RWPE1 (cell line): Measurements from ENCODE around the gene ARHGEF28.

Experiments used
- CTCF ChIA-PET: fragments of 350-600 bp; sonication (Branson Sonifier 250); formaldehyde crosslinking; extraction: SDS; loops from one replicate; lab custom pipeline; 2021; lab: Yijun Ruan, JAX
- POLR2A ChIA-PET: fragments of 400-600 bp; formaldehyde crosslinking; extraction: SDS; loops from one replicate; lab custom pipeline; 2020; ENCODE audit warnings: antibody characterized with exemption; ENCODE audit not compliant: low non-redundant PET; lab: Yijun Ruan, JAX
- DNase-seq: peaks from one replicate; pipeline ENCODE4 v3.0.0; 2012; ENCODE audit warnings: low spot score
- H3K27ac ChIP-seq: fragments of 450-650 bp; 2 replicates; pipeline ENCODE4 v1.5.1; 2017
- TF ChIP-seq, protein P1 (sequence below): fragments of 450-650 bp; conservative IDR thresholded peaks from 2 replicates; pipeline ENCODE4 v1.5.1; 2017; ENCODE audit warnings: low read depth, mild to moderate bottlenecking

ARHGEF28 gene

DNA sequence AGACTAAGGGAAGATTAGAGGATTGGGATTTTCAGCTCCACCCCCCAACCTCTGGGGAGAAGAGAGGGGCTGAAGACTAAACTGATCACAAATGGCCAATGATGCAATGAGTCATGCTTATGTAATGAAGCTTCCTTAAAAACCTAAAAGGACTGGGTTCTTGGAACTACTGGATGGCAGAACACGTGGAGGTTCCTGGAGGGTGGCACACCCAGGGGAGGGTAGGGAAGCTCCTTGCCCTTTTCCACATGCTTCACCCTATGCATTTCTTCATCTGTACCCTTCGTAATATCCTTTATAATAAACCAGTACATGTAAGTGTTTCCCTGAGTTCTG, 48.6 kb downstream of the ARHGEF28 start:
- CTCF ChIA-PET, result interaction anchor here (2.2 kb wide), 1 partner anchor 118 kb away, joined by 5 read pairs; no protein-coding TSS in a partner anchor
- peak overlapping the region; percentile 44; the same call in 1 of the 2 replicates for H3K27ac ChIP-seq
- DNase-seq, result no peak
- TF ChIP-seq, protein P1, sequence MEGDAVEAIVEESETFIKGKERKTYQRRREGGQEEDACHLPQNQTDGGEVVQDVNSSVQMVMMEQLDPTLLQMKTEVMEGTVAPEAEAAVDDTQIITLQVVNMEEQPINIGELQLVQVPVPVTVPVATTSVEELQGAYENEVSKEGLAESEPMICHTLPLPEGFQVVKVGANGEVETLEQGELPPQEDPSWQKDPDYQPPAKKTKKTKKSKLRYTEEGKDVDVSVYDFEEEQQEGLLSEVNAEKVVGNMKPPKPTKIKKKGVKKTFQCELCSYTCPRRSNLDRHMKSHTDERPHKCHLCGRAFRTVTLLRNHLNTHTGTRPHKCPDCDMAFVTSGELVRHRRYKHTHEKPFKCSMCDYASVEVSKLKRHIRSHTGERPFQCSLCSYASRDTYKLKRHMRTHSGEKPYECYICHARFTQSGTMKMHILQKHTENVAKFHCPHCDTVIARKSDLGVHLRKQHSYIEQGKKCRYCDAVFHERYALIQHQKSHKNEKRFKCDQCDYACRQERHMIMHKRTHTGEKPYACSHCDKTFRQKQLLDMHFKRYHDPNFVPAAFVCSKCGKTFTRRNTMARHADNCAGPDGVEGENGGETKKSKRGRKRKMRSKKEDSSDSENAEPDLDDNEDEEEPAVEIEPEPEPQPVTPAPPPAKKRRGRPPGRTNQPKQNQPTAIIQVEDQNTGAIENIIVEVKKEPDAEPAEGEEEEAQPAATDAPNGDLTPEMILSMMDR, result no peak
- POLR2A ChIA-PET, result no interaction called here

GRCh38 chr5:73678322-73678740, 52.3 kb downstream of the ARHGEF28 start:
- CTCF ChIA-PET, result interaction anchor here (0.6 to 0.7 kb wide), 5 partner anchors 8 to 752 kb away, joined by 3 to 6 read pairs (median 3); no protein-coding TSS in a partner anchor
- H3K27ac ChIP-seq, result no peak overlapping the region
- DNase-seq, result no peak
- TF ChIP-seq, protein P1, result no peak
- POLR2A ChIA-PET, result interaction anchor here (1.0 kb wide), 1 partner anchor 180 kb away, joined by 3 read pairs; the partner anchor contains the start of gene BTF3

- H3K27ac ChIP-seq, result no peak overlapping the region
- no peak for DNase-seq
- TF ChIP-seq, protein P1, result no peak
- ChIA-PET POLR2A (interaction anchor here (1.0 kb wide), 1 partner anchor 181 kb away, joined by 3 read pairs; the partner anchor contains the start of gene BTF3), CTCF (interaction anchor here (0.6 to 0.7 kb wide), 6 partner anchors 7 to 751 kb away, joined by 3 to 6 read pairs (median 3); no protein-coding TSS in a partner anchor)
Observed at GRCh38 chr5:73678807-73679206, 52.8 kb downstream of the ARHGEF28 start.

DNA sequence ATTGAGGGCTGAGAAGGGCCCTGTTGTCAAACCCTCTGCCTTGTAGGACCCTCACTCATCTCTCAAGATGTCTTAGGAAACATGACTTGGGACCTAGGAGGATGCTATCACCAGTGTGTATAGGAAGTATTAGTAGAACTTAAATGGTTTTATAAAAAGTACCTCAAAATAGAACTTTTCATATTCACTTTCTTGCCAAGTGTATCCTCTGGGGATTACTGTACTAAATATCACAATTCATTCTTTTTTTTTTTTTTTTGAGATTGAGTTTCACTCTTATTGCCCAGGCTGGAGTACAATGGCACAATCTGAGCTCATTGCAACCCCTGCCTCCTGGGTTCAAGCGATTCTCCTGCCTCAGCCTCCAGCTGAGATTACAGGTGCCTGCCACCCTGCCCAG, 56.2 kb downstream of the ARHGEF28 start:
- TF ChIP-seq, protein P1, result no peak
- ChIA-PET POLR2A (no interaction called here), CTCF (no interaction called here)
- H3K27ac ChIP-seq, result peak overlapping the region; percentile 24; the same call in 1 of the 2 replicates
- no peak for DNase-seq

GRCh38 chr5:73684691-73685090, 58.7 kb downstream of the ARHGEF28 start:
- no peak for DNase-seq
- POLR2A ChIA-PET, result no interaction called here
- no peak overlapping the region for H3K27ac ChIP-seq
- CTCF ChIA-PET, result no interaction called here
- TF ChIP-seq, protein P1, result no peak

GRCh38 chr5:73686912-73687311, 60.9 kb downstream of the ARHGEF28 start:
- no peak for DNase-seq
- CTCF ChIA-PET, result no interaction called here
- TF ChIP-seq, protein P1, result no peak
- POLR2A ChIA-PET, result no interaction called here
- no peak overlapping the region for H3K27ac ChIP-seq
